Islet of Langerhans (tissue), 1 donor: Measurements from ENCODE around the gene KSR2.

Experiments
- FAIRE-seq: peaks from one replicate; lab custom pipeline; 2011; peaks lifted over from hg19 to GRCh38; lab: Jason Lieb, UNC

The KSR2 gene

DNA sequence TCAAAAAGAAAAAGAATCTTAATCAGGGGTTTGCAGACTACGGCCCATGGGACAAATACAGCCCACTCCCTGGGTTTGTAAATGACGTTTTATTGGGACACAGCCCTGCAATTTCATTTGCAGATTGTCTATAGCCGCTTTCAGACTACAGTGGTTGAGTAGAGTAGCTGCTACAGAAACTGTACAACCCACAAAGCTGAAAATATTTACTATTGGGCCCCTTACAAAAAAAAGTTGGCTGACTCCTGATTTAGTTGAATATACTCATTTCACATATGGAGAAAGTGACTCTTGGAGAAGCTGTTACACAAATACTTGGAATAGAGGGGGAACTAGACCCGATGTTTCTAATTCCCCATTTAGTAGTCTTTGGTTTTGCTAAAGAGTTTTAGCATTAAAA, 444.8 kb downstream of the KSR2 start:
- FAIRE-seq = no peak

DNA sequence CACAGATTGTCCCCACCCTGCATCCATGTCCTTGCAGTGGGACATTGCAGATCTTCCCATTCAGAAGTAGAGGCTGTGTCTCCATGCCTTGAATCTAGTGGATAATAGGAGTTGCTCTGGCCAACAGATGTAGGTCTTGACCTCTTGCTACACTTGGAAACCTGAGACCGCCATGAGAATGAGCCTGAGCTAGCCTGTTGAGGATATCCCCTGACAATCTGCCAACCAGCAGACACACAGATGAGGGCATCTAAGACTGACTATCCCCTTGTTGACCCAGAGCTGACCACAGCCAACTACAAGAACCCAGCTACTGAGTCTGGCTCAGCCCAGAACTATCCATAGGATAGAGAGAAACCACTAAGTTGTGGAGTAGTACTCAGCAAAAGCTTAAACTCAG, 446.2 kb downstream of the KSR2 start:
- FAIRE-seq = no peak

DNA sequence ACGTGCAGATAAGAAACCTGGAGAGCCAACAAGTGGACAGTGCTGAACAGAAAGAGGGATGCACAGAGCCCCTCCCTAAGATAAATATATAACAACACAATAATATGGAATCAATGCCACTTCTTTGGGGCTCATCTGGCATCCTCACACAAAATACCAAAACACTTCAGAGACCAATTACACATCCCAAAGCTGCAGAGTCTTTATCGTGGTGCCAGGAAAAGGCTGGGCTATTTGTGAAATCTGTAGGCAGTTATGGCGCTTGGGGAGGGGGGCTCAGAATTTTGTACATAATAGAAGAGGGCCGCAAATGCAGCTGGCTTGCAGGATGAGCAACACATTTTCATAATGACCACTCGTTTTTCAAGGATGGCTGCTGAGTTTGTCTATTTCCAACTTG, 446.9 kb downstream of the KSR2 start:
- no peak for FAIRE-seq

DNA sequence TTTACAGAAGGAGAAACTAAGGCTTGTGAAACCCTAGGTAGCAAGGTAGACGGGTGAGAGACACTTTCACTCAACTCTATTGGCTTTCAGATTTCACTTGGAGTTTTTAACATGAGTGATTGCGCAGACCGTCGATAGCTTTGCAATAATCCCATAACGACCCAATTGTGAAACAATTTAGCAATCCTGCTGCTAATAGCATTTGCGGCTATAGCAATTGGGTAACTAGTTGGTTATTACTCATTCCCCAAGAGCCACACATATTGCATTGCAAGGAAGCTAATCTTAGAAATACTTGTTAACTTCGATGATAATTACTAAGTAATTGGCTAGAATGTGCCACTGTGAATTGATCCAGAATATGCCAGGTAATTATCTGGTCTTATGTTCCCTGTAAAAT, 447.4 kb downstream of the KSR2 start:
- FAIRE-seq = no peak

DNA sequence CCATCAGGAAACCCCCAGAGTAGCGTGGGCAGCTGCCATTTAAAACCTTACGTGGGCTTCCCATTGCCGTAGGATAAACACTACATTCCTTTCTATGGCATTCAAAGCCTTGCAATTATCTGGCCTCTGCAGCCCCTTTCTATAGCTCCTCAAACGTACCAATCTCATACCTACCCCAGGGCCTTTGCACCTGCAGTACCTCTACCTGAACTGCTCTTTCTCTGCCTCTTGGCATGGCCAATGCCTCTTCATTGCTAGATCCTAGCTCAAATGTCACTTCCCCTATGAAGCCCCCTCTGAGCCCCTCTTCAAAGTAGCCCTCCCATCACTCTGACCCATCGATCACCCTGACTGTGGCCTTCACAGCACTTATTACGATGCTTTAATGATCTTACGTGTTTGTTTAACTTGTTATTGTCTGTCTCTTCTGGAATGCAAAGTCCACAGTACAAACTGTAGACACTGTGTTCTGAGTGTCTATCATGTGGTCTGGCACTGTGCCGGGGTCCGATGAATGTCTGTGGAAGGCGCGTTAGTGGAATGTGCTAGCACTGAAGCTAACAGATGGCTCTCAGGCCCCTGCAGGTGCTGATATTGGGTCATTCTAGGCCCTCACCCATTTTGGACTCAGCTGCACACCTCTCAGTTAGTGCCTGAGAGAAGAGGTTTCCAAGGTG, 450.1 kb downstream of the KSR2 start:
- no peak for FAIRE-seq

DNA sequence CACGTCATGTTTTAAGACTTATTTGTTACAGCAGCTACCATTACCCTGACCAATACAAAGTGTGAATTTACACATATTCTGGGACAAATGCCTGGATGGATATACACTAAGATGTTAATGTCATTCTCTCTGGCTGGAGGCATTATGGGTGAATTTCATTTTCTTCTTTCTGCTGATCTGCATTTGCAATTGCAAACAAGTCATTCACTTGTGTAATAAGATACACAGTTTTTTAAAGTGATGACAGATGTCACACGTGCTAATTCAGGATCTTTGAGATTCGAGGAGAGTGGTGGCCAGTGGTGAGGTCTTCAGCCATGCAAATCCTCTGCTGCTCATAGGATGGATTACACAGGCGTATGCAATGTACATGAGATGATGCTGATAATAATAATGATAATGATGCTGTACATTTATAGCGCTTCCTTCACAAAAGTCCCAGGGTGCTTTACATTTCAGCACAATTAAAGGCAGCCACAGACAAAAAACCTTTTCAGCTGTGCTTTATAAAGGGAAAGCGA, 451.5 kb downstream of the KSR2 start:
- no peak for FAIRE-seq

DNA sequence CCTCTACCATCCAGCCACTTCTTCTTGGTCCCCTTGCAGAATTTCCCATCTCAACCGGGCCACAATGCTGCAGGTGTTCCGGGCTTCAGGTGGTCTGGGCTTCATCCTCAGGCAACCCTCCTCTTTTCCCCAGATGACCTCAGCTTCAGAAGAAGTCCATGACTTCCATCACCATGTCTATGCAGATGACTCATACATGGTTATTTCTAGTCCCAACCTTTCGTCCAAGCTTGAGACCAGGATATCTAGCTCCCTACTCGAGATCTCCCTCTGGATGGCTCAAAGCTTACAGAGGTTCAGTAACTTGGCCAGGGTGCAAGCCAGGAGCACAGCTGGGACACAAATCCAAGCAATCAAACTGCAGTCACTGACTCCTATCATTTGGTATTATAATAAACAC, 452.8 kb downstream of the KSR2 start:
- no peak for FAIRE-seq

DNA sequence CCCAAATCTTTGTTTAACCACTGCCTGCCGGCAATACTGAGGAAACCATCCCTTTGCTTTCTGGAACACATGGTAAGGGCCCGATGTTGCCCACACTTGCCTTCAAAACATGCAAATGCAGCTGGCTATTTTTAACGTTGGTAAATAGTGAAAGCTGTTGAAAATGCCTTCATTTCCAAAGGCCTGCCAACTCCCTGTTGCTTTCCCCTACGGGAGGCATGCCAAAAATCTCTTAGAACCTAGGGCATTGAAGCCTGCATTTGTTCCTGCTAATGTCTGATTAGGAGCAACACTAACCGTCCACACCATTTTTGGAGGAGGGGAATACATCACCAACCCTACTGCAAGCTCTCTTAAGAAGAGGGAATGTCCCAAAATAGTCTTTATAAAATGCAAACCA, 454.8 kb downstream of the KSR2 start:
- no peak for FAIRE-seq

DNA sequence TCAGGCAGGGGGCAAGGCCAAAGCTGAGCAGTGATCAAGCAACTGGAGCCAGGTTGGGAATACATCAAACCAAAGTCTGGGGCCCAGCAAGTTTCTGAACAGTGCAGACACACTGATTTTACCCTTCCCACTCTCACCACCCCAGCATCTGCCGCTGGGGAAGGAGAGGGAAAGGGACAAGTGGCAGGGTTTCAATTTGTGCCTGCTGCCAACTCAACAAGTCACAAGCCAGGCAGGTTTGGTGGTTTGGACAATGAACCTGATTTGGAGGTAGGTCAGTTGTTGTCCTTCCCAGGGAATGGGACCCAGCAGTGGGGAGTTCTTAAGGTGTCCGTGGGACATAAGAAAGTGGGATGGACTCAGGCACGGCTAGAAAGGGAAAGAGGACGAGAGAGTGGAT, 455.4 kb downstream of the KSR2 start:
- no peak for FAIRE-seq

DNA sequence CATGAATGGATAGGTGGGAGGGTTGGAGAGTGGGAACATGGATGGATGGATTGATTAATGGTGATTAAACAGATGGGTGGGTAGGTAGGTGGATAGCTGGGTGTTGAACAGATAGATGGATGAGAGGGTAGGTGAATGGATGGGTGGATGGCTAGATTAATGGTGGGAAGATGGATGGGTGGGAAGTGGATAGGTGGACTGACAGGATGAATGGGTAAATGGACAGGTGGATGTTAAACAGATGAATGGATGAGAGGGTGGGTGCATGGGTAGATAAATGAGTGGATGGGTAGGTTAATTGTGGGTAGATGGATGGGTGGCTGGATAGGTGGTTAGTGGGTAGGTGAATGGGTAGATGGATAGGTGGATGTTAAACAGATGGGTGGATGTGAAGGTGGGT, 460.3 kb downstream of the KSR2 start:
- FAIRE-seq = no peak

DNA sequence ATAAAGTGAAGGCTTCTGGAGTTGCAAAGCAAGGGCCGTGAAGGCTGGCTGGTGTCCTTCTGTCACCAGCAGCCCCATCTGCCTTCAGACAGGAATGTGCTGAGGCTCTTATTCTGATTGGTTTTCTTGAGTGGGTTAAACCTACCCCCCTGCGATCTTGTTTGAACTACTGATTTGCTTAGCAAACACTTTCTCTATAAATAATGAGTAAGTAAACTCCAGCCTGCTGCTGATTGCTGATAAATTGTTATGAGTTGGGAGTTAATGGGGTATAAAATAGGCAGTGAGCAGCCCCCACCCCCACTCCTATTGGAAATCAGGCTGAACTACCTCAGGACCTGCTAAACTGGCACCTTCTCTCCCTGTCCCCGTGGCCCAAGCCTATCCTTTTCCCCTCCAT, 461.2 kb downstream of the KSR2 start:
- FAIRE-seq = peak; percentile 85

DNA sequence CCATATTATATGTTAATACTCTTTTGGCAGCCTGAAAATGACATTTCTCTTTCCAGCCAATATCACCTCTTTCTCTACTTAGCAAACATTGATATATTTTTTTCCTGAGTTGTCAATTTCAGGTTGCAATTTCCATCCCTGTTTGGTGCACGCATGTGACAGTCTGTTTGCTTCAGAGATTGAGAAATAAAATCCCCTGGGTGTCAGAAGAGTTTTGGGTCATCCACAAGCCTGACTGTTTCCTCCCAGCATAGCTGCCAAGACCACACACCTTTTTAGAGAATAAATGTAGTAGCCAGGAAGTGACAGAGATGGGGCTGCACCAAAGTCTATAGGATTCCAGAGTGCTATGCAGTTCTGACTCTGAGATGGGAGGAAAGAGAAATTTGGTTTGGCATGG, 462.5 kb downstream of the KSR2 start:
- FAIRE-seq = no peak

DNA sequence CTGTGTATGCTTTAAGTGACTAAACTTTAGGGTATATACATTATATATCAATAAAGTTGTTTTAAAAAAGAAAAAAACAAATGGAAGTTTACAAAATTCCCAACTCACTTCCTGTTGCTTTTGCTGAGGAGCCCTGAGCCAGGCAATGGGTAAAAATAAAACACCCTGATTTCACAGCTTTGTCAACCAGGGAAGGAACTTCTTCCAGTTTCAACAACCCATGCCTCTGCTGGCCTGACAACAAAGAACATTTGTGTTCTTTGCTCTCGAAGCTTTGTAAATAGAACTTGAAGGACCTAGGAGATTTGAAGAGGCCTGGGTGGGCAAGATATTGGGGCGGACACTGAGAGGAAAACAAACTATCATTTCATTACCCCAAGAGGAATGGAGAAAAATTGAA, 466.2 kb downstream of the KSR2 start:
- no peak for FAIRE-seq

DNA sequence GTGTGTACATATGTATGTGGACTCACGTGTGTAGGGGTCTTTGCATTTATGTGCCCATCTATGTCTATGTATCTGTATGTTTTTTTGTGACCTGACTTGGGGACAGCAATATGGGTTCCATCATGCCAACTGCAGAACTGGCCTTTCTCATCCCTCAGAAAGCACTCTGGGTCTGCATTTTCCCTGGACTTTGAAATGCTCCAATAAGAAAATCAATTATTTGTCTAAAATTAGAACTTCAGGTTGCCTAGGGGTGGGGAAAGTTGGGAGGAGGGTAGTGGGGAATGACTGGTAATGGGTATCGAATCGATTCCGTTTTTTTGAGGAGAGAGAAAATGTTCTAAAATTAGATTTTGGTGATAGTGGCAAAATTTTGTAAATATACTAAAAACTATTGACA, 466.6 kb downstream of the KSR2 start:
- no peak for FAIRE-seq

DNA sequence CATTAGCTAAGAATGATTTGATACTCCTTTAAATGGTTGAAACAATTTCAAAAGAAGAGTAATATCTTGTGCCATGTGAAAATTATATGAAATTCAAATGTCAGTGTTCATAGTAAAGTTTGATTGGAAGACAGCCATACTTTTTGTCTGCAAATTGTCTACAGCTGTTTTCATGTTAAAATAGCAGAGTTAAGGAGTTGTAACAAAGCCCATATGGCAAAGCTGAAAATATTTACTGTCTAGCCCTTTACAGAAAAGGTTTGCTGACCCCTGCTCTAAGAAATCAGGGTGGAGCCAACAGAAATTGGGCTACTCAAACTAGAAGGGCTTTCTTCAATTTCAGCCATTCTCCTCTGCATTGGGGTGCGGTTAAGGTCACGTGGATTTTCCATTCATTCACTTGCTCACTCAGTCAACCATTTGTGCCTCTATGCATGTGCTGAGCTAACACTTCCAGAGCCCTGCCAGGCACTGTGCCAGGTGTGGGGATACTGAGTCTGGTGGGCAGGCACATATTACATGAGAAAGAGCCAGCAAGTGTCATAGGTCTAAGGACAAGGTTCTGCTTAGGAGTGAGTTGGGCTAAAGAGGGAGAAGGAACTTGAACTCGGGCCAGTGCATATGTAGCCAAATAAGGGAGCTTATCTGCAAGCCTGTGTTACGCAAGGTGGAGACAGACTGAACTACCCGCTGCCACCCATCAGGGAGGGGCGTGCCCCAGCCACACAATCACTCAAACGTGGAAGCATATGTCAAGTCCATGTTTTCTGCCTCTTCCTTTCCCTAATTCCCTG, 467.5 kb downstream of the KSR2 start:
- FAIRE-seq = no peak

DNA sequence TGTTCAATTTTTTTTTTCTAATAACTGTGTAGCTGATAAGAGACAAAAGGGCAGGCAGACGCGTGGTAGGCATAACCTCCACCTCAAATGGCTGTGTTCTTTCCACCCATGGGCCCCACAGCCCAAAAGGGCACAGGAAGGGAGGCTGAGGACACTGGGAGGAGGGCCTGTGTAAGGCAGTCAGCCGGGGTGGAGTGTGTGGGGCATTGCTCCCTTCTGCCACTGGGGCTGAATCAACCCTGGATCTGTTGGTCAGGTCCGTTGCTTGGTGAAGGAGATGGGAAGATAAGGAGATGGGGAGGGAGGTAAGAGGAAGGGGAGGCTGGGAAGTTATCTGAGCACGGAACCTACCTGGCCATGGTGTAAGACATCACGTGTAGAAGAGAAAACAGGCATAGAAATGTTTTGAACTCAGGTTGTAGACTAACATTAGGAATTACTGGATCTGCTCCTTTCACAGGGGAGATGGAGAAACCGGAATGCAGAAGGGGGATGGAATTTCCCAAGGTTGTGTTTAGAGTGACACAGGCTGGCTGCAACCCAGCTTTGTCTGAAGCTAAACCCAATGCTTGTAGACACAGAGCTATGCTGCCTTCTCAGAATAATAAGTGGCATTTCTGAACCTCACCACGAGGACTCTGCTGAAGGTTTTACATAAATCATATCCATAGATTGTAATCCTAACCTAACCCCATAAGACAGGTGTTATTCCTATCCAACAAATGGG, 468.9 kb downstream of the KSR2 start:
- no peak for FAIRE-seq

DNA sequence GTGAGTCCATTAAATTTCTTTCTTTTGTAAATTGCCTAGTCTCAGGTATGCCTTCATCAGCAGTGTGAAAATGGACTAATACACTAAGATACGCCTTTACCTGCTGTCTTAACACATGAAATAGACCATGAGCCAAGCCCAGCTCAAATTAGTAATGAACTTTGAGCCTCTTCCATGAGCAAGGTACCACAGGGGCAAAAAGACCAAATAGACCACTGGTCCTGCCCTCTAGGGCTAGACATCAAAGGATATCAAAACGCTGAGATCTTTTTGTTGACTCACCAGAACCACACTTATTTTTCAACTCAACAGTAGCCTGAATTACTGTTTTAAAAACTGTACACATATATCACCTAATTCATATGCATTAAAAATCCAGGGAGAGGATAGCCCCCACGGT, 469.9 kb downstream of the KSR2 start:
- FAIRE-seq = no peak

DNA sequence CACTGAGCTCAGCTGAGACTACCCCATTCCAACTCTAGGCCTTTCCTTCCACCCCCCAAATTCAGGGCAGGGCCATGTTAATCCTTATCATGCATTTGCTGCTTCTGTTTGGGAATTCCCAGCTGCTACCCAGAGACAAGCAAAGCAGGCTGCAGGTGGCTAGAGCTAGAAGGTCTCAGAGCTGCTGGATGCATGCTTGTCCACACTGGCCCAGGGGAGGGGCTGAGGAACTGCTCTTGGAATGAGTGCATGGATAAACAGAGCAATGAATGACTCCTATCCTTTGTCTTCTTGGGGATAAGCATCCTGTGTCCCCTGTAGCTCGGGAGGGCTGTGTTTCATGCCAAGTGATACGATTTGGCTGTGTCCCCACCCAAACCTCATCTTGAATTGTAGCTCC, 470.5 kb downstream of the KSR2 start:
- FAIRE-seq = no peak

DNA sequence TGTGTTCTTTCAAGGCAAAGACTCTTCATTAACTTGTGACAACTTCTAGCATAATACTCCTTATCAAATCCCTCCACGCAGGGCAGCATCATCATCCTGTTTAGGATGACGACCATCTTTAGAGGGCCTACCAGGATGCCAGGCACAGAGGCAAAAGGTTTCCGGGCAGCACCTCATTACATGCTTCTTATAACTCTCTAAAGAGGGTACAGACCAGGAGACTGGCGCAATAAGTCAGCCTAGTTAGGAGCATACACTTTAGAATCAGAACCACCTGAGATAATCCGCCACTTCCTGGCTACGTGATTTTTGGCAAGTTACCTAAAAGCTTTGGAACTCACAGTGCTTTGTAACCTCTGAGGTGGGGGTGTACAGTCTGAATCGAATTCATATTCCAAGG, 471.4 kb downstream of the KSR2 start:
- FAIRE-seq = no peak

DNA sequence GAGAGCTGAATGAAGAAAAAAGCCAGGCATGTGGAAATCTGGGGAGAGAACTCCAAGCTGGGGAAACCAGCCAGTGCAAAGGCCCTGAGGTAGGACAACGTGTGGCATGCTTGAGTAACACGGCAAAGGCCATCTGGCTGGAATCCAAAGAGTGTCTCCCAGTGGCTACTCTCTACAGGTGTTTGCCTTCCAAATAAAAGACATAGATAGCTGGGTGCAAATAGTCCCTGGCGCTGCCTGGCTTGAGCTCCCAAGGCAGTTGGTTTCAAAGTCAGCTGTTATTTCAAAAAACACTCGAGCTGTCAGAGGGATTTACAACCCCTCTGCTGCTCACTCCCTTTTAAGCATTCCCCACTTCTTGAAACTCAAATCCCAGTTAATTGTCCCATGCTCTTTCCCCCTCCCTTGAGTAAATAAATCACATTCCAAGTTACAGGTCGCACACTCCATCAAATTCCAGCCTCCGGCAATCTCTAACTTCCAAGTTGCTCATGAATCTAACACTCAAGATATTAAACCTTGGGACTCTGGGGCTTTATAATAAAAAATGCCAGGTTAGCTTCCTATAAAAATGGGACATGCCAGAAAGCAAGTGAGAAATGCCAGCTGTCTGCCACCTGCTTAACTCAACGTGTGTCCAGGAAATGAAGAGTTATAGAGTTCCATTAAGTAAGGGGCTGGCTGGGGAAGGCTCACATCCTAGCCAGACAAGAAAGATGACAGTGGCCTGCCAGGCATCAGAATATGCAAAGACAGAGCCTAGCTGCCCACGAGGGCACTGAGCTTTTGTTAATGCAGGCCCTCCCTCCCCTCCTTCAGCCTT, 473.7 kb downstream of the KSR2 start:
- no peak for FAIRE-seq

DNA sequence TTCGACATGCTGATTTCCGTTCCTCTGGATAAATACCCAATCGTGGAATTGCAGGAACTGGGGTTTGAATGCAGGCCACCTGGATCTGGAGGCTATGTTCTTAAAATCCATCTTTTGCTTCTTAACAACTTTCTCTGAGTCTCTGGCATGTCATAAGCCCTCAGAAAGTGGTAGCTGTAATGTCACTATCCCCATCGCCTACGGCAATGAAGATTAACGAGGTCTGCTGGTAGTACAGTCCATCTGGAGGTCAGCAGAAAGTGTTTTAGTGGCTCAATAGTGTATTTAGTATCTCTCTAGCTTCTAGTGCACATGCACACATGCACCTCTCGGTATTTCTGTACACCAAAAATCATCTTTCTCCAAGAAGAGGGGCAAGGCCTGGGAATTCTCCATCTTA, 477.1 kb downstream of the KSR2 start:
- no peak for FAIRE-seq

DNA sequence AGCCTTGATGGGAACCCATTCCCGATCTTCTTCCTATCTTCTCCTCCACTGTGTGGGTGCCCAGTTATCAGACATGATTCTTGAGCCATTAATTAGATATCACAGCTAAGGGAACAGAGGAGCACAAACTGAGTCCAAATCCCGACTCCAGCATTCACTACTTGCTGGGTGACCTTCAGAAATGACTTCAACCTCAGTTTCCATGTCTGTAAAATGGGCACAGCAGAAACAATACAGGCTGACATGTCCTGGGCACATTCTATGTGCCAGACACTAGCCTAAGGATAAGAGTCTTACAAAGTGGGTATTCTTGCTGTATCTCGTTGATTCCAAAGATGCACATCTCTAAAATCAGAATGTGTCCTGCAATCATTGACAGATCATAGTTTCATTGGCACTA, 478.7 kb downstream of the KSR2 start:
- FAIRE-seq = no peak
